IPS-15b (cell line): ENCODE measurements around the gene ELAVL1.

Source experiments
- H3K27me3 ChIP-seq: one replicate; pipeline ENCODE4 v1.6.1; 2013; ENCODE audit warnings: low read length; ENCODE audit not compliant: control insufficient read depth, insufficient read depth
- H3K36me3 ChIP-seq: one replicate; pipeline ENCODE4 v1.6.1; 2013; ENCODE audit warnings: low read length; ENCODE audit not compliant: control insufficient read depth, insufficient read depth
- H3K4me1 ChIP-seq: one replicate; pipeline ENCODE4 v1.6.1; 2013; ENCODE audit warnings: mild to moderate bottlenecking, low read length; ENCODE audit not compliant: control insufficient read depth, insufficient read depth
- H3K4me3 ChIP-seq: one replicate; pipeline ENCODE4 v1.5.1; 2013; ENCODE audit warnings: low read depth, low read length
- H3K9ac ChIP-seq: one replicate; pipeline ENCODE4 v1.6.1; 2013; ENCODE audit warnings: low read depth, mild to moderate bottlenecking, low read length
- H3K9me3 ChIP-seq: one replicate; pipeline ENCODE4 v1.6.1; 2013; ENCODE audit warnings: mild to moderate bottlenecking, low read length; ENCODE audit not compliant: control insufficient read depth, insufficient read depth

ELAVL1 gene

GRCh38 chr19:7914598-7915045 lies 90.8 kb downstream of the ELAVL1 start, which contains the start of gene TGFBR3L:
TGFBR3L (plus strand) TSS chr19:7914830.
- Histone ChIP-seq H3K9ac (no peak within 1 kb of the TSS), H3K27me3 (peaks cover 30% of the 10 kb centered on the region), H3K4me1 (peaks cover under 1% of the 10 kb centered on the region), H3K9me3 (no peaks in the 10 kb centered on the region), H3K36me3 (peaks cover 19% of the 10 kb centered on the region), H3K4me3 (peak within 1 kb of the TSS; percentile 30)

GRCh38 chr19:7914099-7914498 lies 91.3 kb downstream of the ELAVL1 start:
- no peak overlapping the region for H3K4me3 ChIP-seq
- H3K4me1 ChIP-seq = no peaks in the 10 kb centered on the region
- peaks cover 30% of the 10 kb centered on the region for H3K27me3 ChIP-seq
- no peak overlapping the region for H3K9ac ChIP-seq
- H3K36me3 ChIP-seq = peaks cover 19% of the 10 kb centered on the region
- H3K9me3 ChIP-seq = no peaks in the 10 kb centered on the region

- H3K36me3 ChIP-seq = peaks cover 19% of the 10 kb centered on the region
These were observed 91.8 kb downstream of the ELAVL1 start for GRCh38 chr19:7913652-7914051.

GRCh38 chr19:7912697-7913564 lies 92.5 kb downstream of the ELAVL1 start:
- Histone ChIP-seq H3K4me1 (no peaks in the 10 kb centered on the region), H3K36me3 (peaks cover 19% of the 10 kb centered on the region), H3K4me3 (no peak overlapping the region), H3K9me3 (no peaks in the 10 kb centered on the region), H3K27me3 (peaks cover 21% of the 10 kb centered on the region), H3K9ac (no peak overlapping the region)

More at GRCh38 chr19:7913652-7914051, 91.8 kb downstream of the ELAVL1 start:
- Histone ChIP-seq H3K4me3 (no peak overlapping the region), H3K4me1 (no peaks in the 10 kb centered on the region), H3K9ac (no peak overlapping the region), H3K9me3 (no peaks in the 10 kb centered on the region), H3K27me3 (peaks cover 28% of the 10 kb centered on the region)

- no peaks in the 10 kb centered on the region for H3K9me3 ChIP-seq
- H3K27me3 ChIP-seq = peaks cover 16% of the 10 kb centered on the region
- no peaks in the 10 kb centered on the region for H3K4me1 ChIP-seq
- no peak overlapping the region for H3K9ac ChIP-seq
- H3K36me3 ChIP-seq = peaks cover 19% of the 10 kb centered on the region
- H3K4me3 ChIP-seq = no peak overlapping the region
These were observed 93.2 kb downstream of the ELAVL1 start for GRCh38 chr19:7912144-7912696.

- H3K4me3 ChIP-seq = no peak overlapping the region
- H3K27me3 ChIP-seq = peaks cover 12% of the 10 kb centered on the region
- peaks cover 19% of the 10 kb centered on the region for H3K36me3 ChIP-seq
- no peaks in the 10 kb centered on the region for H3K9me3 ChIP-seq
- H3K4me1 ChIP-seq = no peaks in the 10 kb centered on the region
- no peak overlapping the region for H3K9ac ChIP-seq
These were observed 93.8 kb downstream of the ELAVL1 start for GRCh38 chr19:7911508-7912143.

- no peaks in the 10 kb centered on the region for H3K4me1 ChIP-seq
- H3K9ac ChIP-seq = no peak overlapping the region
- H3K27me3 ChIP-seq = peaks cover 8% of the 10 kb centered on the region
- no peak overlapping the region for H3K4me3 ChIP-seq
- H3K36me3 ChIP-seq = peaks cover 27% of the 10 kb centered on the region
- H3K9me3 ChIP-seq = no peaks in the 10 kb centered on the region
These were observed 94.9 kb downstream of the ELAVL1 start for GRCh38 chr19:7910321-7911161.

GRCh38 chr19:7909471-7910067 lies 95.9 kb downstream of the ELAVL1 start:
- peaks cover 28% of the 10 kb centered on the region for H3K36me3 ChIP-seq
- peaks cover under 1% of the 10 kb centered on the region for H3K27me3 ChIP-seq
- H3K9ac ChIP-seq = no peak overlapping the region
- H3K4me1 ChIP-seq = peaks cover 2% of the 10 kb centered on the region
- no peak overlapping the region for H3K4me3 ChIP-seq
- no peaks in the 10 kb centered on the region for H3K9me3 ChIP-seq

GRCh38 chr19:7908742-7909461 lies 96.5 kb downstream of the ELAVL1 start:
- H3K36me3 ChIP-seq = peaks cover 28% of the 10 kb centered on the region
- no peaks in the 10 kb centered on the region for H3K9me3 ChIP-seq
- H3K27me3 ChIP-seq = no peaks in the 10 kb centered on the region
- H3K4me1 ChIP-seq = peaks cover 2% of the 10 kb centered on the region
- no peak overlapping the region for H3K4me3 ChIP-seq
- H3K9ac ChIP-seq = no peak overlapping the region
